Measurements from ENCODE around the gene TET1. TPM values are rescaled to one million over a fixed set of nuclear protein-coding genes. Genes with fewer than 3 reads are reported as not detected.
"Not testable (repeated sequence)": the region's sequence is repeated elsewhere in the genome, so short reads cannot be mapped to it uniquely, and the experiment has no call there.

Gene TET1
- total and polyA plus RNA-seq, 2 experiments from 2014 or later, result 37.2 to 90.5 TPM

- Histone ChIP-seq H3K36me3 (ENCODE audit: insufficient read depth) (peaks cover 31% of the 10 kb centered on the region), H4K20me1 (replicated peaks; ENCODE audit: insufficient read depth) (peaks cover 32% of the 10 kb centered on the region), H3K79me2 (replicated peaks; ENCODE audit: insufficient read depth) (peaks cover 95% of the 10 kb centered on the region), H3F3A (replicated peaks; ENCODE audit: low read depth) (no peaks in the 10 kb centered on the region), H2AFZ (no peak overlapping the region), H3K4me1 (ENCODE audit: insufficient read depth) (no peaks in the 10 kb centered on the region), H3K4me3 (no peak overlapping the region), H3K4me2 (no peak overlapping the region), H3K9me2 (ENCODE audit: insufficient read depth) (no peaks in the 10 kb centered on the region), H3K27me3 (ENCODE audit: insufficient read depth) (no peaks in the 10 kb centered on the region), H3K27ac (ENCODE audit: low read depth) (no peak overlapping the region)
- Mint-ChIP-seq H3K4me1 (no peaks in the 10 kb centered on the region; the same call in 2 of the 3 replicates), H3K27ac (no peak overlapping the region), H3K36me3 (ENCODE audit: low read depth) (peaks cover 46% of the 10 kb centered on the region), H3K9me3 (no peaks in the 10 kb centered on the region), H3K4me3 (no peak overlapping the region), H3K27me3 (ENCODE audit: insufficient read depth, low read depth, poor library complexity) (peaks cover 10% of the 10 kb centered on the region)
- ATAC-seq, result peak; percentile 85
- DNase-seq (ENCODE audit: low spot score), result peak; percentile 58
- TF ChIP-seq EZH2phosphoT487 (IDR thresholded peaks at IDR 0.05; ENCODE audit: unreplicated experiment), result no peak
- TF ChIP-seq CTCF (conservative IDR thresholded peaks at IDR 0.05; ENCODE audit: low read depth in 2 of 2), result peak; percentile 26 to 52; a peak in 3 of 4 replicates
Observed at GRCh38 chr10:68576118-68576517, 16.0 kb downstream of the TET1 start.

- H3K4me3 ChIP-seq, result no peak overlapping the region
- 0 out of 2 replicates have a peak, but pooled peaks cover 3% of the 10 kb centered on the region for H3K4me1 ChIP-seq (ENCODE audit: insufficient read depth)
- Mint-ChIP-seq H3K9me3 (no peaks in the 10 kb centered on the region), H3K4me3 (no peak overlapping the region), H3K4me1 (no peaks in the 10 kb centered on the region; the same call in 2 of the 3 replicates), H3K27me3 (ENCODE audit: insufficient read depth, low read depth, poor library complexity) (peaks cover 10% of the 10 kb centered on the region), H3K36me3 (ENCODE audit: low read depth) (peaks cover 38% of the 10 kb centered on the region), H3K27ac (no peak overlapping the region)
- H4K20me1 ChIP-seq (replicated peaks; ENCODE audit: insufficient read depth), result peaks cover 24% of the 10 kb centered on the region
- no peak for ATAC-seq
- no peak overlapping the region for H3K4me2 ChIP-seq
- peaks cover 95% of the 10 kb centered on the region for H3K79me2 ChIP-seq (replicated peaks; ENCODE audit: insufficient read depth)
- H3F3A ChIP-seq (replicated peaks; ENCODE audit: low read depth), result no peaks in the 10 kb centered on the region
- no peak for TF ChIP-seq STAT1 (IDR thresholded peaks at IDR 0.05; ENCODE audit: unreplicated experiment)
- no peak for TF ChIP-seq EZH2 (IDR thresholded peaks at IDR 0.05; ENCODE audit: low read depth, unreplicated experiment)
- no peak for TF ChIP-seq CTCF (conservative IDR thresholded peaks at IDR 0.05; ENCODE audit: low read depth in 2 of 2)
- DNase-seq (ENCODE audit: low spot score), result no peak
- H3K27me3 ChIP-seq (ENCODE audit: insufficient read depth), result no peaks in the 10 kb centered on the region
- H3K36me3 ChIP-seq (ENCODE audit: insufficient read depth), result peaks cover 22% of the 10 kb centered on the region
- no peak overlapping the region for H2AFZ ChIP-seq
- H3K9me2 ChIP-seq (ENCODE audit: insufficient read depth), result no peaks in the 10 kb centered on the region
- H3K27ac ChIP-seq (ENCODE audit: low read depth), result 0 out of 2 replicates have a peak overlapping the region, but pooled peaks have one; percentile 24
Observed at GRCh38 chr10:68578974-68579373, 18.8 kb downstream of the TET1 start.

- Histone ChIP-seq H3K79me2 (replicated peaks; ENCODE audit: insufficient read depth) (peaks cover 97% of the 10 kb centered on the region), H3K36me3 (ENCODE audit: insufficient read depth) (peaks cover 19% of the 10 kb centered on the region), H4K20me1 (replicated peaks; ENCODE audit: insufficient read depth) (peaks cover 27% of the 10 kb centered on the region)
- not testable (repeated sequence) for H3K4me3 ChIP-seq; H3K4me1 Mint-ChIP-seq; H3K4me3 Mint-ChIP-seq; H3K9me3 Mint-ChIP-seq; H3F3A ChIP-seq (replicated peaks; ENCODE audit: low read depth); H3K27me3 Mint-ChIP-seq (ENCODE audit: insufficient read depth, low read depth, poor library complexity); H3K9me2 ChIP-seq (ENCODE audit: insufficient read depth); ATAC-seq; H3K27ac ChIP-seq (ENCODE audit: low read depth); H3K27ac Mint-ChIP-seq; H3K4me2 ChIP-seq; H2AFZ ChIP-seq; H3K4me1 ChIP-seq (ENCODE audit: insufficient read depth); H3K27me3 ChIP-seq (ENCODE audit: insufficient read depth); DNase-seq (ENCODE audit: low spot score)
- H3K36me3 Mint-ChIP-seq (ENCODE audit: low read depth), result peaks cover 45% of the 10 kb centered on the region
Observed at GRCh38 chr10:68584187-68584586, 24.1 kb downstream of the TET1 start.

Data from GM23338 (cell line).